ENCODE measurements around the gene CYSRT1.

DNA sequence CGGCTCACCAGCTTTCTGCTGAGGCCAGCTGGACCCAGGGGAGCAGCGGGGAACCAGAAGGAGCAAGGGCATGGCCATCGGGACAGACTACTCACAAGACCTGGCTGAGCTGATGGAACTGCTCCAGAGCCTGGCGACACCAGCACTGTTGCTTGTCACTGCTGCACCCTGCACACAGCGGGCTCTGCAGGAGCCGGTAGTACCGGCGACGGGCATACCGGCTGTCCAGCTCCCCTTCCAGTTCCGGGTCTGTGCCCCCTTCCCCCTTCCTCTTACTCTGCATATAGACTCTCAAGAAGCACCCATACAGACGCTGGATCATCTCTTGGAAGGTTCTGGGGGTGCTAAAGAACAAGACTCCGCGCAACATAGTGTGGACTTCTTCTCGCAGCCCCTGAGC is 37.6 kb upstream of the CYSRT1 start:
- TF ChIP-seq, protein P1, sequence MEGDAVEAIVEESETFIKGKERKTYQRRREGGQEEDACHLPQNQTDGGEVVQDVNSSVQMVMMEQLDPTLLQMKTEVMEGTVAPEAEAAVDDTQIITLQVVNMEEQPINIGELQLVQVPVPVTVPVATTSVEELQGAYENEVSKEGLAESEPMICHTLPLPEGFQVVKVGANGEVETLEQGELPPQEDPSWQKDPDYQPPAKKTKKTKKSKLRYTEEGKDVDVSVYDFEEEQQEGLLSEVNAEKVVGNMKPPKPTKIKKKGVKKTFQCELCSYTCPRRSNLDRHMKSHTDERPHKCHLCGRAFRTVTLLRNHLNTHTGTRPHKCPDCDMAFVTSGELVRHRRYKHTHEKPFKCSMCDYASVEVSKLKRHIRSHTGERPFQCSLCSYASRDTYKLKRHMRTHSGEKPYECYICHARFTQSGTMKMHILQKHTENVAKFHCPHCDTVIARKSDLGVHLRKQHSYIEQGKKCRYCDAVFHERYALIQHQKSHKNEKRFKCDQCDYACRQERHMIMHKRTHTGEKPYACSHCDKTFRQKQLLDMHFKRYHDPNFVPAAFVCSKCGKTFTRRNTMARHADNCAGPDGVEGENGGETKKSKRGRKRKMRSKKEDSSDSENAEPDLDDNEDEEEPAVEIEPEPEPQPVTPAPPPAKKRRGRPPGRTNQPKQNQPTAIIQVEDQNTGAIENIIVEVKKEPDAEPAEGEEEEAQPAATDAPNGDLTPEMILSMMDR (IDR thresholded peaks at IDR 0.05): no peak
- TF ChIP-seq POLR2A (IDR thresholded peaks at IDR 0.05): no peak
